Measurements from ENCODE around the gene FAAP100. TPM values are rescaled to one million over a fixed set of nuclear protein-coding genes. Genes with fewer than 3 reads are reported as not detected.

The FAAP100 gene
- total and polyA plus RNA-seq, 2 experiments from 2014 or later: 18.3 to 34.4 TPM

DNA sequence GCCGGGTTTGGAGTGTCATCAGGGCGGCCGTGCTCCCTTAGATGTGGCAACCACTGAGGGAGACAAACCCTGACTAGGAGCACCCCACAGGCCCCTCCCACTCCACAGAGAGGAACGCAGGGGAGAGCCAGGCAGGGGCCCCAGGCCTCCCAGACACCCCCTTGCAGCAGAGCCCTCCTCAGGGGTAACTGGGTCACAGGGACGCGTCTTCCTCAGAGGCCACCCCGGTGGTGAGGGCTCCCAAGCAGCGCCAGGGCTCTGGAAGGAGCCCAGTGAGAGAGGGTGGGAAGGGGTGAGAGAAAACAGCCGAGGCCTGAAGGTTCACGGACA is 12.6 kb downstream of the FAAP100 start:
- WGBS (ENCODE audit: low lambda C conversion rate, missing lambda C conversion rate): 91% methylated on average over 8 of the region's 10 CpGs
- no peaks in the 10 kb centered on the region for H4K20me1 ChIP-seq (ENCODE audit: insufficient read depth, poor library complexity, severe bottlenecking)
- no peak overlapping the region for H3K27ac ChIP-seq
- no peaks in the 10 kb centered on the region for H3K79me2 ChIP-seq
- H3K27me3 ChIP-seq: peaks cover 13% of the 10 kb centered on the region
- TF ChIP-seq, protein P1, sequence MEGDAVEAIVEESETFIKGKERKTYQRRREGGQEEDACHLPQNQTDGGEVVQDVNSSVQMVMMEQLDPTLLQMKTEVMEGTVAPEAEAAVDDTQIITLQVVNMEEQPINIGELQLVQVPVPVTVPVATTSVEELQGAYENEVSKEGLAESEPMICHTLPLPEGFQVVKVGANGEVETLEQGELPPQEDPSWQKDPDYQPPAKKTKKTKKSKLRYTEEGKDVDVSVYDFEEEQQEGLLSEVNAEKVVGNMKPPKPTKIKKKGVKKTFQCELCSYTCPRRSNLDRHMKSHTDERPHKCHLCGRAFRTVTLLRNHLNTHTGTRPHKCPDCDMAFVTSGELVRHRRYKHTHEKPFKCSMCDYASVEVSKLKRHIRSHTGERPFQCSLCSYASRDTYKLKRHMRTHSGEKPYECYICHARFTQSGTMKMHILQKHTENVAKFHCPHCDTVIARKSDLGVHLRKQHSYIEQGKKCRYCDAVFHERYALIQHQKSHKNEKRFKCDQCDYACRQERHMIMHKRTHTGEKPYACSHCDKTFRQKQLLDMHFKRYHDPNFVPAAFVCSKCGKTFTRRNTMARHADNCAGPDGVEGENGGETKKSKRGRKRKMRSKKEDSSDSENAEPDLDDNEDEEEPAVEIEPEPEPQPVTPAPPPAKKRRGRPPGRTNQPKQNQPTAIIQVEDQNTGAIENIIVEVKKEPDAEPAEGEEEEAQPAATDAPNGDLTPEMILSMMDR (IDR thresholded peaks at IDR 0.05; ENCODE audit: poor library complexity): no peak
- TF ChIP-seq EZH2phosphoT487 (IDR thresholded peaks at IDR 0.05; ENCODE audit: low read depth, severe bottlenecking, unreplicated experiment): no peak
- TF ChIP-seq EZH2 (IDR thresholded peaks at IDR 0.05; ENCODE audit: borderline replicate concordance): no peak
- no peak overlapping the region for H2AFZ ChIP-seq
- H3K4me3 ChIP-seq: no peak overlapping the region
- no peaks in the 10 kb centered on the region for H3K9me3 ChIP-seq (ENCODE audit: low read depth)
- H3K4me2 ChIP-seq: no peak overlapping the region
- H3K9me2 ChIP-seq (replicated peaks; ENCODE audit: insufficient read depth): no peaks in the 10 kb centered on the region
- no peak for DNase-seq (ENCODE audit: low spot score)
- peaks cover 9% of the 10 kb centered on the region for H3K4me1 ChIP-seq (ENCODE audit: insufficient read depth)
- H3K36me3 ChIP-seq (replicated peaks; ENCODE audit: insufficient read depth, low read depth): no peaks in the 10 kb centered on the region

DNA sequence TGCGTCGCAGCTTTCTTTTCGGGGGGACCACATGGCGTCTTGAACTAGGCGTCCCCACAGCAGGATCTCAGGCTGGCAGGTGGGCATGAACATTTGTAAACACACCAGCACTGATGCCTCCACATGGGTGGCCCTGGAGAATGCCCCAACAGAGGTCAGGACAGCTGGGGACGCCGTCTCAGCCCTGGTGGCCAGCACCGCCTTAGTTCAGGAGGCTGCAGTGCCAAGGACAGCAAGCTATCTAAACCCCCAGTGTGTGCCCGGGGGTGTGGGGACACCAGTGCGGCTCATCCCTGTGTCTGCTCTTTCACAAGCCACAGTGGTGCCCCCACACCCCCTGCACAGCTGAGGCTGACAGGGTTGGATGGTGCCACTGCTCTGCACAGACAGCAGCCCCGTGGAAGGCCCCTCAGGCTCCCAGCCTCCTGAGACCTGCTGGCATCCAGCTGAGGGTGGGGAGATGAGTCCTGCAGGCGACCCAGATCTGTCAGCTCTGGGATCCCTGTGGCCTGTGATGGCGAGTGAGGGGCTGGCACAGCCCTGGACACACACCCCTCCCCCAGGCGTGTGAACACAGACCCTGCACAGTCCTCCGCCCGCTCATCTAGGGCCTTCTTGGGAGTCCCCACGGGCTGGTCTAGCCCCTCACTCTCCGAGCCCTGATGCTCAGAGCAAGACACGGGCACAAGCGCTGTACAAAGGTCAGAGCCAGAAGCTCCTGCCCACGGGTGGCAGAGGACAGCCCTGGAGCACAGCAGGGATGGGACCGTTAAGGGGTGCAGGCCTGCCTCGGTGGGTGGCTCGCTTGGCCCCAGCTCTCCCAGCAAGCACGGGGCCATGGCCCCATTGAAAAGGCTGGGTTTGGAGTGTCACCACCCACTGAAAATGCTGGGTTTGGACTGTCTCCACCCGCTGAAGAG is 13.2 kb downstream of the FAAP100 start:
- TF ChIP-seq EZH2phosphoT487 (IDR thresholded peaks at IDR 0.05; ENCODE audit: low read depth, severe bottlenecking, unreplicated experiment) (no peak), EZH2 (IDR thresholded peaks at IDR 0.05; ENCODE audit: borderline replicate concordance) (no peak)
- TF ChIP-seq, protein P1 (IDR thresholded peaks at IDR 0.05; ENCODE audit: poor library complexity): no peak
- Histone ChIP-seq H3K4me3 (no peak overlapping the region), H2AFZ (no peak overlapping the region), H4K20me1 (ENCODE audit: insufficient read depth, poor library complexity, severe bottlenecking) (no peaks in the 10 kb centered on the region), H3K79me2 (no peaks in the 10 kb centered on the region), H3K27ac (no peak overlapping the region), H3K27me3 (peaks cover 13% of the 10 kb centered on the region), H3K9me3 (ENCODE audit: low read depth) (no peaks in the 10 kb centered on the region), H3K4me1 (ENCODE audit: insufficient read depth) (peaks cover 9% of the 10 kb centered on the region), H3K9me2 (replicated peaks; ENCODE audit: insufficient read depth) (no peaks in the 10 kb centered on the region), H3K4me2 (no peak overlapping the region), H3K36me3 (replicated peaks; ENCODE audit: insufficient read depth, low read depth) (no peaks in the 10 kb centered on the region)
- WGBS (ENCODE audit: low lambda C conversion rate, missing lambda C conversion rate): 90% methylated on average over 25 of the region's 26 CpGs
- no peak for DNase-seq (ENCODE audit: low spot score)

DNA sequence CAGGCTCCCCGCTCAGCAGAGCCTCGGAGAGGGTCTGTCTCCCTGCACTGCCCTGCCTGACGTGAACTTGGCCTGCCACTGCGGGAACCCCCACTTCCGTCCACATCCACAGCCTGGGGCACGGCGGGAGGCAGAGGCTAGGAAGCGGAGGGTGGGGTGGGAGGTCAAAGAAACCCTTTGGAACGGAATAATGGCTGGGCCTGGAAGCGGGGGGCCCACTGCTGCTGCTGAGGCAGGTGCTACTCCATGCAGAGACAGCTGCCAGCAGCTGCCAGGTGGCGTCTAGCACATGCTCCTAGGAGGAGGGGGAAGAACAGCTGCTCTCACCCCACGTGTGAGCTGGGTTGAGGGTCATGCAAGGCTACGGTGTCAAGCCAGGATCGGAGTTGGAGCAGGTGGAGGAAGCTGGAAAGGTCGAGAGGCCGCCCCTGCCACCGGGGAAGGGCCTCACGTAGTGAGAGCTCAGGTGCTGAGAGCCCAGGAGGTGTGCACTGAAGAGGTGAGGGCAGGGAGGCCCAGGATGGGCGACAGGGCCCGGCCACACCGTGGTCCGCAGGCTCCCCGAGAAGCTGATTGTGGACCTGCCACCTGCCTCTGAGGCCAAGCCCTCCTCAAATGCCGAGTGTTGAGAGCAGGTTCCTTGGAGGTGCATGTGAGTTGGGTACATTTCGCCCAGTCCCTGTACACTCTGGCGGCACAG is 14.1 kb downstream of the FAAP100 start:
- TF ChIP-seq, protein P1 (IDR thresholded peaks at IDR 0.05; ENCODE audit: poor library complexity): no peak
- TF ChIP-seq EZH2phosphoT487 (IDR thresholded peaks at IDR 0.05; ENCODE audit: low read depth, severe bottlenecking, unreplicated experiment) (no peak), EZH2 (IDR thresholded peaks at IDR 0.05; ENCODE audit: borderline replicate concordance) (no peak)
- Histone ChIP-seq H3K4me2 (no peak overlapping the region), H3K4me3 (no peak overlapping the region), H3K27ac (no peak overlapping the region), H3K27me3 (peaks cover 13% of the 10 kb centered on the region), H3K9me3 (ENCODE audit: low read depth) (no peaks in the 10 kb centered on the region), H2AFZ (no peak overlapping the region), H3K9me2 (replicated peaks; ENCODE audit: insufficient read depth) (no peaks in the 10 kb centered on the region), H3K36me3 (replicated peaks; ENCODE audit: insufficient read depth, low read depth) (no peaks in the 10 kb centered on the region), H3K4me1 (ENCODE audit: insufficient read depth) (peaks cover 9% of the 10 kb centered on the region), H4K20me1 (ENCODE audit: insufficient read depth, poor library complexity, severe bottlenecking) (no peaks in the 10 kb centered on the region), H3K79me2 (no peaks in the 10 kb centered on the region)
- no peak for DNase-seq (ENCODE audit: low spot score)
- WGBS (ENCODE audit: low lambda C conversion rate, missing lambda C conversion rate): 73% methylated on average over 26 of the region's 26 CpGs

All from hepatocyte (in vitro differentiated cells).